ENCODE results near the gene OR10K1. TPM values are rescaled to one million over a fixed set of nuclear protein-coding genes. Genes with fewer than 3 reads are reported as not detected.

Gene OR10K1
- not detected in 2 replicates for total RNA-seq
- long read RNA-seq, result 0 reads

- Mint-ChIP-seq H3K4me1 (ENCODE audit: unreplicated experiment) (no peaks in the 10 kb centered on the region), H3K27me3 (ENCODE audit: unreplicated experiment) (no peaks in the 10 kb centered on the region), H3K36me3 (ENCODE audit: unreplicated experiment) (no peaks in the 10 kb centered on the region), H3K4me3 (ENCODE audit: unreplicated experiment) (no peak within 1 kb of the TSS), H3K9me3 (ENCODE audit: unreplicated experiment) (no peaks in the 10 kb centered on the region), H3K27ac (ENCODE audit: unreplicated experiment) (no peak within 1 kb of the TSS)
- no peak for DNase-seq (ENCODE audit: extremely low spot score, unreplicated experiment)
- no peak for TF ChIP-seq CTCF (IDR thresholded peaks at IDR 0.05)
Observed at GRCh38 chr1:158461534-158461933, at the start of gene OR10K1. OR10K1 (plus strand) TSS chr1:158461834; CDS start chr1:158465562, 3,728 bp downstream.

- Mint-ChIP-seq H3K27me3 (ENCODE audit: unreplicated experiment) (no peaks in the 10 kb centered on the region), H3K27ac (ENCODE audit: unreplicated experiment) (no peak overlapping the region), H3K4me3 (ENCODE audit: unreplicated experiment) (no peak overlapping the region), H3K4me1 (ENCODE audit: unreplicated experiment) (no peaks in the 10 kb centered on the region), H3K36me3 (ENCODE audit: unreplicated experiment) (no peaks in the 10 kb centered on the region), H3K9me3 (ENCODE audit: unreplicated experiment) (no peaks in the 10 kb centered on the region)
- TF ChIP-seq CTCF (IDR thresholded peaks at IDR 0.05), result no peak
- DNase-seq (ENCODE audit: extremely low spot score, unreplicated experiment), result no peak
Observed at GRCh38 chr1:158414651-158415345, 46.8 kb upstream of the OR10K1 start.

GRCh38 chr1:158417586-158417985 lies 44.0 kb upstream of the OR10K1 start:
- Mint-ChIP-seq H3K27me3 (ENCODE audit: unreplicated experiment) (no peaks in the 10 kb centered on the region), H3K4me1 (ENCODE audit: unreplicated experiment) (no peaks in the 10 kb centered on the region), H3K36me3 (ENCODE audit: unreplicated experiment) (no peaks in the 10 kb centered on the region), H3K9me3 (ENCODE audit: unreplicated experiment) (no peaks in the 10 kb centered on the region), H3K4me3 (ENCODE audit: unreplicated experiment) (no peak overlapping the region), H3K27ac (ENCODE audit: unreplicated experiment) (no peak overlapping the region)
- DNase-seq (ENCODE audit: extremely low spot score, unreplicated experiment), result no peak
- no peak for TF ChIP-seq CTCF (IDR thresholded peaks at IDR 0.05)

GRCh38 chr1:158422212-158422611 lies 39.4 kb upstream of the OR10K1 start:
- TF ChIP-seq CTCF (IDR thresholded peaks at IDR 0.05), result no peak
- Mint-ChIP-seq H3K4me1 (ENCODE audit: unreplicated experiment) (no peaks in the 10 kb centered on the region), H3K4me3 (ENCODE audit: unreplicated experiment) (no peak overlapping the region), H3K27me3 (ENCODE audit: unreplicated experiment) (no peaks in the 10 kb centered on the region), H3K9me3 (ENCODE audit: unreplicated experiment) (no peaks in the 10 kb centered on the region), H3K27ac (ENCODE audit: unreplicated experiment) (no peak overlapping the region), H3K36me3 (ENCODE audit: unreplicated experiment) (no peaks in the 10 kb centered on the region)
- no peak for DNase-seq (ENCODE audit: extremely low spot score, unreplicated experiment)

DNA sequence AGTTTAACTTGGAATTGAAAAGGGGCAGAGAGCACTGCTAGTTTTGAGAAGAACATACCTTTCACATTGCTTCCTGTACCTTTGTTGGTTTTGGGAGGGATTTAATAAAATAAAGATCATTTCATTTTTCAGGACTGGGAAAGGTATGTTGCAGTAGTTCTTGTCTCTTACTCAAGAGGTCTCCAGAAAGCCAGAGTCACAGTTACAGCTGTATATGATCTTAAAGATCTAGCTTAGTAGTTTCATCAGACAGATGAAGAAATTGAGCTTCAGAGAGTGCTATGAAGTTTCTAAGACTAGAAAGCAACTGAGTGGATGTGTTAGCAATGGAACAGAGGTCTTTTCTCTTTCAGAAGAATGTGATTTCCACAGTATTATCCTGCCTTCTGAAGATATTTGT lies 36.6 kb upstream of the OR10K1 start:
- H3K36me3 Mint-ChIP-seq (ENCODE audit: unreplicated experiment), result no peaks in the 10 kb centered on the region
- no peak overlapping the region for H3K4me3 Mint-ChIP-seq (ENCODE audit: unreplicated experiment)
- no peaks in the 10 kb centered on the region for H3K4me1 Mint-ChIP-seq (ENCODE audit: unreplicated experiment)
- H3K27me3 Mint-ChIP-seq (ENCODE audit: unreplicated experiment), result no peaks in the 10 kb centered on the region
- TF ChIP-seq CTCF (IDR thresholded peaks at IDR 0.05), result no peak
- H3K9me3 Mint-ChIP-seq (ENCODE audit: unreplicated experiment), result no peaks in the 10 kb centered on the region
- no peak for DNase-seq (ENCODE audit: extremely low spot score, unreplicated experiment)
- H3K27ac Mint-ChIP-seq (ENCODE audit: unreplicated experiment), result no peak overlapping the region

Measured in osteocyte (in vitro differentiated cells).